Measurements from ENCODE around the gene CPT1A. TPM values are rescaled to one million over a fixed set of nuclear protein-coding genes. Genes with fewer than 3 reads are reported as not detected.

Gene CPT1A
- 34.4 TPM for total RNA-seq

GRCh38 chr11:68841718-68842426 lies at the start of gene CPT1A:
TSS of gene CPT1A (minus strand) at chr11:68841916. CDS start at chr11:68815474, 26,442 bp downstream.

GRCh38 chr11:68751331-68751856 lies 90.3 kb downstream of the CPT1A start, which contains the start of gene TESMIN:
TSS of gene TESMIN (minus strand) at chr11:68751520. CDS start at chr11:68750660, 860 bp downstream.

Other genes starting within 250 kb of the CPT1A start
- gene GAL, start 157.4 kb downstream of the CPT1A start, total RNA-seq: not detected
- 2.1 TPM for gene TESMIN, start 90.4 kb downstream of the CPT1A start, total RNA-seq
- 33.3 TPM for gene MRPL21, start 61.9 kb upstream of the CPT1A start, total RNA-seq
- 18.7 TPM for gene IGHMBP2, start 62.0 kb upstream of the CPT1A start, total RNA-seq
- gene MRGPRD, start 139.1 kb upstream of the CPT1A start, total RNA-seq: not detected
- 14.6 TPM for gene MRGPRF, start 171.3 kb upstream of the CPT1A start, total RNA-seq
- gene TPCN2, start 207.0 kb upstream of the CPT1A start, total RNA-seq: 17.0 TPM